GM23248 (cell line): ENCODE data around the gene TM4SF4. TPM values are rescaled to one million over a fixed set of nuclear protein-coding genes. Genes with fewer than 3 reads are reported as not detected.

Experiments used
- DNase-seq: peaks from one replicate; pipeline ENCODE4 v3.0.0-alpha.2; 2015
- H2AFZ ChIP-seq: fragments of 200-600 bp; sonication (generic); 2 replicates; pipeline ENCODE4 v1.6.1; 2016; ENCODE audit warnings: antibody characterized with exemption
- H3F3A ChIP-seq: fragments of 200-600 bp; sonication (generic); 2 replicates; pipeline ENCODE4 v1.6.1; 2016; ENCODE audit warnings: mild to moderate bottlenecking, antibody characterized with exemption, mixed run types; ENCODE audit not compliant: insufficient read depth
- H3K27ac ChIP-seq: fragments of 200-600 bp; sonication (generic); 2 replicates; pipeline ENCODE4 v1.5.1; 2016; ENCODE audit warnings: mild to moderate bottlenecking
- H3K27me3 ChIP-seq: fragments of 200-600 bp; sonication (generic); replicated peaks from 2 replicates; pipeline ENCODE4 v1.6.1; 2016; ENCODE audit warnings: mild to moderate bottlenecking; ENCODE audit not compliant: insufficient read depth
- H3K36me3 ChIP-seq: fragments of 200-600 bp; sonication (generic); 2 replicates; pipeline ENCODE4 v1.6.1; 2016; ENCODE audit warnings: low read depth, mild to moderate bottlenecking
- H3K4me1 ChIP-seq: fragments of 200-600 bp; sonication (generic); 2 replicates; pipeline ENCODE4 v1.6.1; 2016; ENCODE audit warnings: mild to moderate bottlenecking; ENCODE audit not compliant: insufficient read depth
- H3K4me2 ChIP-seq: fragments of 200-600 bp; sonication (generic); one replicate; pipeline ENCODE4 v1.6.1; 2016; ENCODE audit warnings: mild to moderate bottlenecking; ENCODE audit not compliant: unreplicated experiment
- H3K4me3 ChIP-seq: fragments of 200-600 bp; sonication (generic); 2 replicates; pipeline ENCODE4 v1.5.1; 2016; ENCODE audit warnings: mild to moderate bottlenecking
- H3K79me2 ChIP-seq: fragments of 200-600 bp; sonication (generic); 2 replicates; pipeline ENCODE4 v1.6.1; 2016; ENCODE audit warnings: mild to moderate bottlenecking; ENCODE audit not compliant: insufficient read depth
- H3K9ac ChIP-seq: fragments of 200-600 bp; sonication (generic); 2 replicates; pipeline ENCODE4 v1.6.1; 2016; ENCODE audit warnings: mild to moderate bottlenecking
- H3K9me2 ChIP-seq: fragments of 200-600 bp; sonication (generic); 2 replicates; pipeline ENCODE4 v1.6.1; 2016; ENCODE audit warnings: mixed run types, mild to moderate bottlenecking, moderate library complexity; ENCODE audit not compliant: insufficient read depth
- H3K9me3 ChIP-seq: fragments of 200-600 bp; sonication (generic); one replicate; pipeline ENCODE4 v1.6.1; 2017; ENCODE audit warnings: low read depth
- H4K20me1 ChIP-seq: fragments of 200-600 bp; sonication (generic); 2 replicates; pipeline ENCODE4 v1.6.0; 2016; ENCODE audit not compliant: insufficient read depth
- EZH2 ChIP-seq: fragments of 200-600 bp; sonication (generic); IDR thresholded peaks from 2 replicates; pipeline ENCODE4 v1.6.1; 2018; ENCODE audit warnings: antibody characterized with exemption, mild to moderate bottlenecking; ENCODE audit not compliant: insufficient read depth, poor library complexity, severe bottlenecking
- EZH2phosphoT487 ChIP-seq: fragments of 200-600 bp; sonication (generic); IDR thresholded peaks from 2 replicates; pipeline ENCODE4 v1.6.1; 2018; ENCODE audit warnings: antibody characterized with exemption, moderate library complexity, mild to moderate bottlenecking, low read depth; ENCODE audit not compliant: insufficient read depth
- WGBS, 2 experiments: methylation state at CpG; one replicate each; pipeline ENCODE4 v1.1.6; 2015 to 2017; ENCODE audit warnings: low lambda C conversion rate in 2 of 2, low coverage in 1 of 2; ENCODE audit errors: missing lambda C conversion rate in 2 of 2; 5-methylcytosine and 5-hydroxymethylcytosine counted together
- in situ Hi-C: fragments of 300-500 bp; cut with MboI; formaldehyde crosslinking; loops from 2 replicates; pipeline ENCODE4 v1.15.0; 2020
- polyA plus RNA-seq: library from polyadenylated mRNA; unstranded; fragments of >200 nt; fragmentation: Nextera tagmentation; extraction: Ambion mirVana; gene quantifications from 2 replicates; pipeline ENCODE4 v1.2.1, GENCODE V29; 2016
- total RNA-seq: library from RNA; depleted of rRNA; stranded (reverse); fragments of >200 nt; shearing (Covaris generic); gene quantifications from 2 replicates; pipeline ENCODE4 v1.2.3, GENCODE V29; 2014

TM4SF4 gene
- total and polyA plus RNA-seq, 2 experiments from 2014 or later = 0.96 to 0.97 TPM

DNA sequence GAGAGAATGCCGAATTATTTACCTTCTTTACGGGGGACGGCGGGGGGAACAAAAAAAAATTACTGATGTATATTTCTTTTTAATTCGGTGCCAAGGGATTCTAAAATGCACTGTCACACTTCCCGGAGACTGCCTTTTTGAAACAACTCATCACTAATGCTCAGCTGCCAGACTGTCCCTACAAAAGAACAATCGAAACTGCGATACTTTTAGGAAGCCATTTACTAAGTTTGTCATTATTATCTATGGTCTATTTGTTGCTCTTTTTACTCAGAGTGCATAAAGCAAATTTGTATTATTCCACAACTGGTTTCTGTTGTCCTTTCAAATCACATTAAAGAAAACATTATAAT is 60.8 kb downstream of the TM4SF4 start:
- peak overlapping the region; percentile 60 for H3K4me3 ChIP-seq
- 5 to 8% methylated on average over 8 of the region's 8 CpGs for WGBS, 2 experiments
- H4K20me1 ChIP-seq = no peaks in the 10 kb centered on the region
- no peaks in the 10 kb centered on the region for H3K9me2 ChIP-seq
- TF ChIP-seq EZH2phosphoT487 (no peak), EZH2 (no peak)
- in situ Hi-C loops = no loop called here
- no peaks in the 10 kb centered on the region for H3K9me3 ChIP-seq
- H3K4me2 ChIP-seq = peak overlapping the region; percentile 69
- H3K79me2 ChIP-seq = peaks cover 77% of the 10 kb centered on the region
- H3K4me1 ChIP-seq = peaks cover 68% of the 10 kb centered on the region
- no peak overlapping the region for H2AFZ ChIP-seq
- peak; percentile 70 for DNase-seq
- peak overlapping the region; percentile 85 for H3K27ac ChIP-seq
- peaks cover 57% of the 10 kb centered on the region for H3F3A ChIP-seq
- no peaks in the 10 kb centered on the region for H3K27me3 ChIP-seq
- peak overlapping the region; percentile 70 for H3K9ac ChIP-seq
- H3K36me3 ChIP-seq = no peaks in the 10 kb centered on the region

DNA sequence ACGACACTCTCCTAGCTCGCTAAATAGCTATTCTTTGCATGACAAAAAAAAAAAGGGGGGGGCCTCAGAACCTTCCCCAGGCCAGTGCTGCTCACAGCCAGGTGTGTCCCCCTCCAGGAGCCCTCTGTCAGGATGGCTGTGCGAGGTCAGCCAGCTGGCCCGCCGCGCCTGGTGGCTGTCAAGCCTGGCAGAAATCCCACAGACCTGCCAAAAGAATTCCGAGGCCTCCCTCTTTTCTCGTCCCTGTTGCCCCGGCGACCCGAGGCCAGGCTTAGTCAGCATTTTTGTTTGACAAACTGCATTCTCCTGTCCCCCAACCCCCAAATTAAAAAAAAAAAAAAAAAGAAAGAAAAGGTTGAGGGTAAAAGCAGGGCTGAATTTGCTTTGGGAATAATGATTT is 61.9 kb downstream of the TM4SF4 start:
- H3K9ac ChIP-seq = peak overlapping the region; percentile 70; the same call in 1 of the 2 replicates
- H3K79me2 ChIP-seq = peaks cover 70% of the 10 kb centered on the region
- peak overlapping the region; percentile 69 for H3K4me2 ChIP-seq
- no peaks in the 10 kb centered on the region for H3K36me3 ChIP-seq
- no peaks in the 10 kb centered on the region for H3K9me2 ChIP-seq
- H2AFZ ChIP-seq = no peak overlapping the region
- no peak overlapping the region for H3K4me3 ChIP-seq
- H3K27ac ChIP-seq = peak overlapping the region; percentile 85
- H4K20me1 ChIP-seq = no peaks in the 10 kb centered on the region
- no peaks in the 10 kb centered on the region for H3K9me3 ChIP-seq
- peaks cover 79% of the 10 kb centered on the region for H3K4me1 ChIP-seq
- no peaks in the 10 kb centered on the region for H3K27me3 ChIP-seq
- DNase-seq = peak; percentile 60
- H3F3A ChIP-seq = peaks cover 68% of the 10 kb centered on the region
- TF ChIP-seq EZH2 (no peak), EZH2phosphoT487 (no peak)
- 23 to 24% methylated on average over 11 of the region's 11 CpGs for WGBS, 2 experiments
- in situ Hi-C loops = no loop called here

DNA sequence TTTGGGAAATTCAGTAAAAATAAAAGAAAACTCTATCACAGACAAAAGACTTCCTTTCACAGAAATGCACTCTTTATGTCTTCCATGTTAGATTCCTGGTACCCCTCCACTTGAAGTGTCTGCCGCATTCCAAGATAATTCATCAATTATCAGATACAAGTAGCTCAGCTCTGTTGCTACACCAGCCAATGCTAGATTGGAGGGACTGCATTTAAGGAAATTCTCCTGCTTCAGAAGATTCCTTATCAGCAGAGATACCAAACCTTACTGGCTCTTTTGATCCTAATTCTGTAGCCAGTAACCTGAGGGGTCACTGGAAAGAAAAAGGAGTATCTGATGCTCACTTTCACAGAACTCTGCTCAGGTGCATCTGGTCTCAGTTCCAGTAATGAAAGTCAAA is 63.9 kb downstream of the TM4SF4 start:
- no peaks in the 10 kb centered on the region for H3K9me2 ChIP-seq
- no peaks in the 10 kb centered on the region for H3K27me3 ChIP-seq
- H3K4me1 ChIP-seq = peaks cover 90% of the 10 kb centered on the region
- H4K20me1 ChIP-seq = no peaks in the 10 kb centered on the region
- no peak for DNase-seq
- no peak overlapping the region for H3K4me3 ChIP-seq
- peaks cover 68% of the 10 kb centered on the region for H3K79me2 ChIP-seq
- 92 to 100% methylated on average over 1 of the region's 1 CpG for WGBS, 2 experiments
- no peak overlapping the region for H3K4me2 ChIP-seq
- peak overlapping the region; percentile 86 for H3K27ac ChIP-seq
- H3K36me3 ChIP-seq = 0 out of 2 replicates have a peak, but pooled peaks cover 9% of the 10 kb centered on the region
- H3F3A ChIP-seq = peaks cover 86% of the 10 kb centered on the region
- H3K9me3 ChIP-seq = no peaks in the 10 kb centered on the region
- TF ChIP-seq EZH2 = no peak
- TF ChIP-seq EZH2phosphoT487 = no peak
- no peak overlapping the region for H2AFZ ChIP-seq
- in situ Hi-C loops = no loop called here
- H3K9ac ChIP-seq = no peak overlapping the region

DNA sequence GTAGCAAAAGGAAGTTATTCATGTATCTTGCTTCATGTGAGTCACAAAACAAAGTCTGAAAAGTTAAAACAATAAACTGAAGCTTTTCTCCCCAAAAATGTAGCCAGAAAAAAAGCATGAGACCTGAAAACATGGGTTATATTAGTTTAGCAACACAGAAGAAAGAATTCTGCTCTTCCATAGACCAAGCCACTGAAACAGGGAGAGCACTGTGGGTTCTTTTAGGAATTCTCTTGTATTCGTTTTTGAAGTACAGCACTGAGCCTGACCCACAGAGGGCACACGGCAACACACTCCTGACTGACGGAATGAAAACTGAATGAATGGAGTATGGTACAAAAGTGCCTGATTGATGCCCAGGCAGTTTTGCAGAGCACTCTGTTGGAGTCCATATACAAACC is 66.6 kb downstream of the TM4SF4 start:
- Histone ChIP-seq H3K4me2 (peak overlapping the region; percentile 72), H3F3A (peaks cover 60% of the 10 kb centered on the region), H3K27ac (peak overlapping the region; percentile 86), H3K79me2 (peaks cover 79% of the 10 kb centered on the region), H3K27me3 (no peaks in the 10 kb centered on the region), H3K9me3 (no peaks in the 10 kb centered on the region), H2AFZ (no peak overlapping the region), H3K9ac (peak overlapping the region; percentile 60), H3K36me3 (0 out of 2 replicates have a peak, but pooled peaks cover 9% of the 10 kb centered on the region), H3K4me1 (peaks cover 69% of the 10 kb centered on the region), H4K20me1 (no peaks in the 10 kb centered on the region), H3K4me3 (peak overlapping the region; percentile 54), H3K9me2 (no peaks in the 10 kb centered on the region)
- DNase-seq = peak; percentile 51
- TF ChIP-seq EZH2 = no peak
- TF ChIP-seq EZH2phosphoT487 = no peak
- in situ Hi-C loops = no loop called here
- WGBS, 2 experiments = 28 to 37% methylated on average over 3 of the region's 3 CpGs
